Sigmoid colon (tissue), 3 donors: ENCODE results near the gene USP33.

Experiments
- CTCF ChIP-seq, 4 experiments: fragments of 450-650 bp in 3 of 4; fragments of 200-600 bp in 1 of 4; IDR thresholded peaks; one replicate each; pipeline ENCODE4 v1.5.1; 2016 to 2019; ENCODE audit warnings: antibody characterized with exemption in 4 of 4, mild to moderate bottlenecking in 3 of 4, moderate library complexity in 2 of 4
- POLR2A ChIP-seq, 2 donors: fragments of 450-650 bp; IDR thresholded peaks; one replicate each; pipeline ENCODE4 v1.6.1; 2016; ENCODE audit warnings: antibody characterized with exemption in 2 of 2, mild to moderate bottlenecking in 2 of 2, moderate library complexity in 2 of 2

DNA sequence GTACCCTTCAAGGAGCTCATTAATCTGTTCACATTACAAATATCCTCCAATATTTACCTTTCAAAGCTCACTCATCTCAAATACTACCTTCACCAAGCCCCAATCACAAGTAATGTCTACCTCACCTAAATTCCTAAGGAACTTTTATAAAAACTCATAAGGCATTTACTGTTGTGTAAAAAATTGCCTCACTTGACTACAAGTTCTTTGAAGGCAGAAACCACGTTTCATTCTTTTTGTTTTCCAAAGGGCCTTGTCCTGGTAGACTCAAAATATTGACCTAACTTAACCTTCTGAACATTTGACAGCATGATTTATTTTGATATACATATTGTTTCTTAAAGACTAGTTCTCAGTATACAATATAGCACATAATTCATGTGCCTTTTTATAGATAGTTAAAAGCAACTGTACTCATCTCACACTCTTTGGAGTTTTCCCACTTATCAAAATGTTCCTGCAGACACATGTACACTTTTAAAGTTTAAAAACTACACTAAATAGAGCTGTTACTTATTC is 2.5 kb downstream of the USP33 start:
- TF ChIP-seq CTCF (IDR thresholded peaks at IDR 0.05) (no peak), POLR2A (IDR thresholded peaks at IDR 0.05) (no peak)
